ENCODE measurements around the gene JARID2.

DNA sequence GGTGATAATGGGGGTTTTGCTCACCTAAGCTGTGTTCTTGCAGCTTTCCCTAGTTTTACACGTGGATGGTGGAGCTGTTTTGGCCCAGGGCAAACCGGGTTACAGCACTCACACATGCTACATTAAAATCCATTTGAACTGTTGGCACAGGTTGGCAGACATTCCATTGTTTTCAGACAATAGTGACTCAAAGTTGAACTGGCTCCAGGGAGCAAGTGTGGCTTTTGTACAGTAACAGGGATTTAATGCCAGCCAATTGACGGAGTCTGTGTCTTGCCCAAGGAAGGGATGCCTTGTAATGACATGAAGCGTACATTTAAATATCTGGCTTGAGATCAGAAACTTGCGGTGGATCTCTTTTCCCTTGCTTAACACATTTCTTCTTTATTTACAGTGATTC is 233.9 kb downstream of the JARID2 start:
- TF ChIP-seq, protein P1, sequence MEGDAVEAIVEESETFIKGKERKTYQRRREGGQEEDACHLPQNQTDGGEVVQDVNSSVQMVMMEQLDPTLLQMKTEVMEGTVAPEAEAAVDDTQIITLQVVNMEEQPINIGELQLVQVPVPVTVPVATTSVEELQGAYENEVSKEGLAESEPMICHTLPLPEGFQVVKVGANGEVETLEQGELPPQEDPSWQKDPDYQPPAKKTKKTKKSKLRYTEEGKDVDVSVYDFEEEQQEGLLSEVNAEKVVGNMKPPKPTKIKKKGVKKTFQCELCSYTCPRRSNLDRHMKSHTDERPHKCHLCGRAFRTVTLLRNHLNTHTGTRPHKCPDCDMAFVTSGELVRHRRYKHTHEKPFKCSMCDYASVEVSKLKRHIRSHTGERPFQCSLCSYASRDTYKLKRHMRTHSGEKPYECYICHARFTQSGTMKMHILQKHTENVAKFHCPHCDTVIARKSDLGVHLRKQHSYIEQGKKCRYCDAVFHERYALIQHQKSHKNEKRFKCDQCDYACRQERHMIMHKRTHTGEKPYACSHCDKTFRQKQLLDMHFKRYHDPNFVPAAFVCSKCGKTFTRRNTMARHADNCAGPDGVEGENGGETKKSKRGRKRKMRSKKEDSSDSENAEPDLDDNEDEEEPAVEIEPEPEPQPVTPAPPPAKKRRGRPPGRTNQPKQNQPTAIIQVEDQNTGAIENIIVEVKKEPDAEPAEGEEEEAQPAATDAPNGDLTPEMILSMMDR (IDR thresholded peaks at IDR 0.05; ENCODE audit: low read length) = no peak
- no peak for TF ChIP-seq EZH2 (optimal IDR thresholded peaks at IDR 0.05; ENCODE audit: low read depth, low read length)
